Measurements from ENCODE around the gene KLK6. TPM values are rescaled to one million over a fixed set of nuclear protein-coding genes. Genes with fewer than 3 reads are reported as not detected.

KLK6 gene
- total and polyA plus RNA-seq, 8 donors: 4.5 TPM; not detected in 7

- TF ChIP-seq POLR2AphosphoS5 (IDR thresholded peaks at IDR 0.05): no peak
- TF ChIP-seq POLR2A (IDR thresholded peaks at IDR 0.05): no peak
- TF ChIP-seq EP300 (IDR thresholded peaks at IDR 0.05): no peak
- no peak for TF ChIP-seq CTCF (IDR thresholded peaks at IDR 0.05)
- WGBS, 5 donors: 72 to 81% (median 77%) methylated on average over 2 of the region's 2 CpGs
- H3K9me3 ChIP-seq: peaks cover 0 to 13% (median 8%) of the 10 kb centered on the region in 4 donors
- no peak for DNase-seq
- peaks cover 0 to 19% (median 0%) of the 10 kb centered on the region in 3 donors for H3K27me3 ChIP-seq
- no peaks in the 10 kb centered on the region for H3K4me1 ChIP-seq
- no peak overlapping the region for H3K4me3 ChIP-seq
- intact Hi-C loops (cut with DNase I; ENCODE audit: low total_unique reads): no loop called here
- H3K36me3 ChIP-seq: no peaks in the 10 kb centered on the region
- H3K27ac ChIP-seq: no peak overlapping the region
These were observed 29.8 kb downstream of the KLK6 start for GRCh38 chr19:50939596-50939995.

- TF ChIP-seq POLR2A (IDR thresholded peaks at IDR 0.05) (no peak), CTCF (IDR thresholded peaks at IDR 0.05) (no peak), EP300 (IDR thresholded peaks at IDR 0.05) (no peak)
- no peak overlapping the region for H3K27ac ChIP-seq
- WGBS, 5 donors: 68 to 76% (median 73%) methylated on average over 8 of the region's 8 CpGs
- H3K27me3 ChIP-seq: peaks cover 0 to 58% (median 10%) of the 10 kb centered on the region in 3 donors
- no peaks in the 10 kb centered on the region for H3K36me3 ChIP-seq
- H3K4me3 ChIP-seq: no peak overlapping the region
- intact Hi-C loops (cut with DNase I; ENCODE audit: low total_unique reads): no loop called here
- no peaks in the 10 kb centered on the region for H3K4me1 ChIP-seq
- DNase-seq: no peak
- H3K9me3 ChIP-seq: no peaks in the 10 kb centered on the region
These were observed 35.8 kb downstream of the KLK6 start for GRCh38 chr19:50933640-50934039.

GRCh38 chr19:50932690-50933083 is 36.7 kb downstream of the KLK6 start:
- WGBS, 5 donors: 50 to 64% (median 63%) methylated on average over 4 of the region's 4 CpGs
- no peaks in the 10 kb centered on the region for H3K36me3 ChIP-seq
- TF ChIP-seq POLR2A (IDR thresholded peaks at IDR 0.05): no peak
- TF ChIP-seq POLR2AphosphoS5 (IDR thresholded peaks at IDR 0.05): no peak
- TF ChIP-seq CTCF (IDR thresholded peaks at IDR 0.05): no peak
- TF ChIP-seq EP300 (IDR thresholded peaks at IDR 0.05): no peak
- no peak for DNase-seq
- H3K4me1 ChIP-seq: no peaks in the 10 kb centered on the region
- H3K27me3 ChIP-seq: peaks cover 0 to 62% (median 10%) of the 10 kb centered on the region in 3 donors
- no peak overlapping the region for H3K4me3 ChIP-seq
- intact Hi-C loops (cut with DNase I; ENCODE audit: low total_unique reads): no loop called here
- H3K27ac ChIP-seq: no peak overlapping the region
- H3K9me3 ChIP-seq: no peaks in the 10 kb centered on the region

GRCh38 chr19:50932018-50932689 is 37.2 kb downstream of the KLK6 start:
- Histone ChIP-seq H3K4me1 (no peaks in the 10 kb centered on the region), H3K36me3 (no peaks in the 10 kb centered on the region), H3K27me3 (peaks cover 0 to 67% (median 10%) of the 10 kb centered on the region in 3 donors), H3K4me3 (no peak overlapping the region), H3K9me3 (no peaks in the 10 kb centered on the region), H3K27ac (no peak overlapping the region)
- WGBS, 5 donors: 62 to 72% (median 67%) methylated on average over 11 of the region's 11 CpGs
- DNase-seq: no peak
- no peak for TF ChIP-seq POLR2A (IDR thresholded peaks at IDR 0.05)
- TF ChIP-seq EP300 (IDR thresholded peaks at IDR 0.05): no peak
- no peak for TF ChIP-seq CTCF (IDR thresholded peaks at IDR 0.05)
- no peak for TF ChIP-seq POLR2AphosphoS5 (IDR thresholded peaks at IDR 0.05)
- intact Hi-C loops (cut with DNase I; ENCODE audit: low total_unique reads): no loop called here
